ENCODE data around the gene DRAM1. TPM values are rescaled to one million over a fixed set of nuclear protein-coding genes. Genes with fewer than 3 reads are reported as not detected.

The DRAM1 gene
- total and polyA plus RNA-seq, 2 donors (not counting 1 experiment from before 2014, with no cell fraction given): 2.1 to 10.2 TPM

GRCh38 chr12:101857043-101857558 is 20.3 kb upstream of the DRAM1 start:
- no peaks in the 10 kb centered on the region for H3K9me3 Mint-ChIP-seq (ENCODE audit: insufficient read depth)
- no peak for ATAC-seq (ENCODE audit: low read depth)

GRCh38 chr12:101858361-101858760 is 19.0 kb upstream of the DRAM1 start:
- CTCF ChIA-PET: interaction anchor here (0.7 kb wide), 1 partner anchor 35 kb away, joined by 4 read pairs; no protein-coding TSS in a partner anchor

More at GRCh38 chr12:101857043-101857558, 20.3 kb upstream of the DRAM1 start:
- no peak overlapping the region for H3K4me3 Mint-ChIP-seq
- intact Hi-C loops (cut with micrococcal nuclease): no loop called here
- Histone ChIP-seq H3K4me2 (replicated peaks; ENCODE audit: low read depth, low read length, poor library complexity, severe bottlenecking) (no peak overlapping the region), H3K4me1 (ENCODE audit: control insufficient read depth in 2 of 2, insufficient read depth in 2 of 2, low read length in 2 of 2) (peaks cover 16% of the 10 kb centered on the region in 2 donors), H4K20me1 (ENCODE audit: control insufficient read depth, insufficient read depth, low read length, poor library complexity, severe bottlenecking) (no peaks in the 10 kb centered on the region), H2AFZ (ENCODE audit: insufficient read depth, low read depth, low read length, poor library complexity, severe bottlenecking) (no peak overlapping the region), H3K4me3 (ENCODE audit: control extremely low read depth in 1 of 5, extremely low read depth in 1 of 5, insufficient read depth in 1 of 5, low read depth in 2 of 5, low read length in 4 of 5) (no peak overlapping the region), H3K27me3 (replicated peaks in 1 of 4; ENCODE audit: control extremely low read depth in 1 of 4, control insufficient read depth in 3 of 4, insufficient read depth in 4 of 4, low read length in 3 of 4) (no peaks in the 10 kb centered on the region), H3K9ac (ENCODE audit: low read length) (no peak overlapping the region), H3K27ac (ENCODE audit: low read length in 2 of 2) (no peak overlapping the region), H3K79me2 (ENCODE audit: control insufficient read depth, insufficient read depth, low read length) (no peaks in the 10 kb centered on the region), H3K36me3 (replicated peaks in 1 of 2; ENCODE audit: control extremely low read depth in 1 of 2, control insufficient read depth in 1 of 2, extremely low read depth in 1 of 2, insufficient read depth in 2 of 2, low read length in 1 of 2) (no peaks in the 10 kb centered on the region), H3K9me3 (ENCODE audit: control extremely low read depth in 1 of 3, control insufficient read depth in 2 of 3, insufficient read depth in 1 of 3, low read length in 2 of 3) (peaks cover 0 to 2% (median 0%) of the 10 kb centered on the region in 3 donors)
- no peaks in the 10 kb centered on the region for H3K27me3 Mint-ChIP-seq
- H3K4me1 Mint-ChIP-seq: peaks cover 27% of the 10 kb centered on the region
- H3K27ac Mint-ChIP-seq: no peak overlapping the region
- CTCF ChIA-PET: interaction anchor here (1.3 kb wide), 1 partner anchor 373 kb away, joined by 3 read pairs; no protein-coding TSS in a partner anchor
- no CpG with 5 or more reads among the region's 1 CpG for WGBS (ENCODE audit: insufficient coverage)
- POLR2A ChIA-PET: no interaction called here
- TF ChIP-seq EZH2 (IDR thresholded peaks at IDR 0.05; ENCODE audit: borderline replicate concordance, insufficient read depth, low read depth, low read length, poor library complexity, severe bottlenecking) (no peak), CTCF (IDR thresholded peaks at IDR 0.05) (no peak)
- no peak for DNase-seq

More at GRCh38 chr12:101858361-101858760, 19.0 kb upstream of the DRAM1 start:
- Histone ChIP-seq H3K9me3 (ENCODE audit: control extremely low read depth in 1 of 3, control insufficient read depth in 2 of 3, insufficient read depth in 1 of 3, low read length in 2 of 3) (peaks cover 0 to 2% (median 0%) of the 10 kb centered on the region in 3 donors), H3K9ac (ENCODE audit: low read length) (no peak overlapping the region), H2AFZ (ENCODE audit: insufficient read depth, low read depth, low read length, poor library complexity, severe bottlenecking) (no peak overlapping the region), H4K20me1 (ENCODE audit: control insufficient read depth, insufficient read depth, low read length, poor library complexity, severe bottlenecking) (no peaks in the 10 kb centered on the region), H3K27ac (ENCODE audit: low read length in 2 of 2) (no peak overlapping the region), H3K4me2 (replicated peaks; ENCODE audit: low read depth, low read length, poor library complexity, severe bottlenecking) (no peak overlapping the region), H3K36me3 (replicated peaks in 1 of 2; ENCODE audit: control extremely low read depth in 1 of 2, control insufficient read depth in 1 of 2, extremely low read depth in 1 of 2, insufficient read depth in 2 of 2, low read length in 1 of 2) (no peaks in the 10 kb centered on the region), H3K79me2 (ENCODE audit: control insufficient read depth, insufficient read depth, low read length) (no peaks in the 10 kb centered on the region), H3K27me3 (replicated peaks in 1 of 4; ENCODE audit: control extremely low read depth in 1 of 4, control insufficient read depth in 3 of 4, insufficient read depth in 4 of 4, low read length in 3 of 4) (no peaks in the 10 kb centered on the region), H3K4me3 (ENCODE audit: control extremely low read depth in 1 of 5, extremely low read depth in 1 of 5, insufficient read depth in 1 of 5, low read depth in 2 of 5, low read length in 4 of 5) (no peak overlapping the region), H3K4me1 (ENCODE audit: control insufficient read depth in 2 of 2, insufficient read depth in 2 of 2, low read length in 2 of 2) (peaks cover 16% of the 10 kb centered on the region in 2 donors)
- H3K4me3 Mint-ChIP-seq: no peak overlapping the region
- intact Hi-C loops (cut with micrococcal nuclease): no loop called here
- POLR2A ChIA-PET: no interaction called here
- no peak for DNase-seq
- H3K27ac Mint-ChIP-seq: no peak overlapping the region
- no peaks in the 10 kb centered on the region for H3K27me3 Mint-ChIP-seq
- H3K9me3 Mint-ChIP-seq (ENCODE audit: insufficient read depth): no peaks in the 10 kb centered on the region
- ATAC-seq (ENCODE audit: low read depth): no peak
- TF ChIP-seq EZH2 (IDR thresholded peaks at IDR 0.05; ENCODE audit: borderline replicate concordance, insufficient read depth, low read depth, low read length, poor library complexity, severe bottlenecking): no peak
- no peak for TF ChIP-seq CTCF (IDR thresholded peaks at IDR 0.05)
- 96% methylated on average over 3 of the region's 3 CpGs for WGBS (ENCODE audit: insufficient coverage)
- H3K4me1 Mint-ChIP-seq: peaks cover 27% of the 10 kb centered on the region

Measured in B cell (primary cell).